HepG2 (cell line): ENCODE data around the gene TBC1D10A. TPM values are rescaled to one million over a fixed set of nuclear protein-coding genes. Genes with fewer than 3 reads are reported as not detected.

Experiments
- ATAC-seq: fragments of 200-7000 bp; cut with Tn5 transposase; 3 replicates; pipeline ENCODE4 v1.9.1; 2020; ENCODE audit warnings: mild to moderate bottlenecking, moderate library complexity
- BruUV-seq: library from RNA; stranded (reverse); fragments of 400-500 nt; replicated peaks from 2 replicates; lab custom pipeline; 2021; lab: Mats Ljungman, UMichigan
- CTCF ChIA-PET: fragments of 300-600 bp; formaldehyde crosslinking; extraction: SDS; loops from one replicate; lab custom pipeline; 2021; ENCODE audit warnings: low total read pairs, inconsistent platforms, low intra/inter-chr PET ratio; lab: Yijun Ruan, JAX
- POLR2A ChIA-PET: fragments of 350-600 bp; sonication (Branson Sonifier 250); formaldehyde crosslinking; loops from one replicate; lab custom pipeline; 2020; ENCODE audit warnings: antibody characterized with exemption, inconsistent platforms; lab: Yijun Ruan, JAX
- DNase-seq: peaks from one replicate; pipeline ENCODE4 v3.0.0-alpha.2; 2015; ENCODE audit warnings: low spot score
- FAIRE-seq: peaks from 3 replicates; lab custom pipeline; 2011; peaks lifted over from hg19 to GRCh38; lab: Jason Lieb, UNC
- H2AFZ ChIP-seq: one replicate; pipeline ENCODE4 v1.6.1; 2011; ENCODE audit warnings: low read length, inconsistent platforms
- H3K27ac ChIP-seq: fragments of 300-600 bp; 3 replicates; pipeline ENCODE4 v1.8.0; 2011; ENCODE audit warnings: mixed run types, mild to moderate bottlenecking, mixed read lengths, low read length, inconsistent platforms; ENCODE audit not compliant: insufficient read depth; ENCODE audit errors: extremely low read length
- H3K27me3 ChIP-seq, 2 experiments: fragments of 200-600 bp in 1 of 2; 2 replicates in 1 of 2; 3 replicates in 1 of 2; pipeline versions ENCODE4 v1.6.0 to v1.8.0; 2011; ENCODE audit warnings: low read length in 2 of 2, mild to moderate bottlenecking in 2 of 2, moderate library complexity in 2 of 2, inconsistent platforms in 1 of 2; ENCODE audit not compliant: insufficient read depth in 2 of 2, control insufficient read depth in 1 of 2
- H3K36me3 ChIP-seq, 2 experiments: fragments of 200-600 bp in 1 of 2; replicated peaks in 1 of 2; 2 replicates in 1 of 2; 3 replicates in 1 of 2; pipeline versions ENCODE4 v1.5.1 to v1.8.0; 2011; ENCODE audit warnings: low read length in 2 of 2, inconsistent platforms in 1 of 2; ENCODE audit not compliant: insufficient read depth in 2 of 2, control insufficient read depth in 1 of 2
- H3K4me1 ChIP-seq: 2 replicates; pipeline ENCODE4 v1.5.1; 2012; ENCODE audit warnings: low read length, inconsistent platforms; ENCODE audit not compliant: insufficient read depth
- H3K4me2 ChIP-seq: 2 replicates; pipeline ENCODE4 v1.6.0; 2011; ENCODE audit warnings: low read depth, low read length, inconsistent platforms
- H3K4me3 ChIP-seq, 3 experiments: fragments of 200-600 bp in 1 of 3; sonication (generic), shearing (Covaris generic) in 1 of 3; replicated peaks in 1 of 3; 2 replicates each; pipeline ENCODE4 v1.5.1; 2011 to 2016; ENCODE audit warnings: low read length in 3 of 3, inconsistent platforms in 2 of 3, low read depth in 2 of 3, mild to moderate bottlenecking in 2 of 3, control low read depth in 1 of 3, mixed read lengths in 1 of 3; ENCODE audit not compliant: insufficient read depth in 1 of 3
- H3K79me2 ChIP-seq: one replicate; pipeline ENCODE4 v1.6.1; 2011; ENCODE audit warnings: low read length, inconsistent platforms; ENCODE audit not compliant: insufficient read depth
- H3K9ac ChIP-seq: 2 replicates; pipeline ENCODE4 v1.6.0; 2011; ENCODE audit warnings: mild to moderate bottlenecking, low read depth, low read length, inconsistent platforms; ENCODE audit not compliant: insufficient read depth
- H3K9me3 ChIP-seq: 2 replicates; pipeline ENCODE4 v1.5.1; 2012; ENCODE audit warnings: mild to moderate bottlenecking, low read length
- H4K20me1 ChIP-seq: 2 replicates; pipeline ENCODE4 v1.6.0; 2011; ENCODE audit warnings: inconsistent platforms, mild to moderate bottlenecking, low read length, moderate library complexity; ENCODE audit not compliant: insufficient read depth
- ATF7 ChIP-seq, 2 experiments: fragments of 450-650 bp in 1 of 2; sonication (generic) in 1 of 2; formaldehyde crosslinking in 1 of 2; IDR thresholded peaks; 2 replicates each; pipeline versions ENCODE4 v1.4.0 to v1.6.1; 2016 to 2020; ENCODE audit warnings: antibody characterized with exemption in 1 of 2, mild to moderate bottlenecking in 1 of 2, missing genetic modification reagents in 1 of 2
- CREB1 ChIP-seq, 2 experiments: fragments of 450-650 bp in 1 of 2; IDR thresholded peaks; 2 replicates each; pipeline ENCODE4 v1.6.1; 2016 to 2017; ENCODE audit warnings: control low read depth in 1 of 2, mild to moderate bottlenecking in 1 of 2, missing compliant biosample characterization in 1 of 2, missing genetic modification characterization in 1 of 2
- ZFYVE20 ChIP-seq: sonication (generic); formaldehyde crosslinking; IDR thresholded peaks from 2 replicates; pipeline ENCODE4 v1.8.0; 2023; ENCODE audit warnings: low read depth, mild to moderate bottlenecking, moderate library complexity, missing genetic modification reagents, borderline replicate concordance
- ZNF24 ChIP-seq: fragments of 450-650 bp; IDR thresholded peaks from 2 replicates; pipeline ENCODE4 v1.6.1; 2017; ENCODE audit warnings: antibody characterized with exemption, mild to moderate bottlenecking
- ZNF44 ChIP-seq: sonication (generic); formaldehyde crosslinking; IDR thresholded peaks from 2 replicates; pipeline ENCODE4 v1.5.1; 2020; ENCODE audit warnings: mild to moderate bottlenecking, missing genetic modification reagents
- ZNF780A ChIP-seq: sonication (generic); formaldehyde crosslinking; IDR thresholded peaks from 2 replicates; pipeline ENCODE4 v1.8.0; 2022; ENCODE audit warnings: mild to moderate bottlenecking, missing genetic modification reagents, moderate library complexity
- WGBS: methylation state at CpG from one replicate; pipeline ENCODE4 v1.1.6; 2017; ENCODE audit warnings: low lambda C conversion rate; 5-methylcytosine and 5-hydroxymethylcytosine counted together
- in situ Hi-C: cut with HindIII; loops from 2 replicates; pipeline ENCODE4 v1.10.0; 2017; ENCODE audit warnings: low pct_unique_long_range_greater_than_20kb; ENCODE audit not compliant: extremely low pct_ligation_motif_present
- intact Hi-C: fragments of 100-400 bp; cut with micrococcal nuclease; formaldehyde crosslinking; loops from one replicate; pipeline ENCODE4 v1.10.0; 2022; ENCODE audit not compliant: unreplicated experiment
- polyA plus RNA-seq, 8 experiments: library from polyadenylated mRNA; depleted of rRNA in 3 of 8; stranded (reverse) in 7 of 8; unstranded in 1 of 8; fragments of >200 nt; fragmentation: Illumina TruSeq in 4 of 8; extraction: Trizol in 4 of 8; gene quantifications; 2 replicates each; pipeline versions ENCODE4 v1.2.1 to v1.2.3, GENCODE V29; 2011 to 2016; ENCODE audit warnings: low read depth in 4 of 8, missing spikeins in 1 of 8, mixed read lengths in 1 of 8; ENCODE audit not compliant: insufficient read depth in 1 of 8
- total RNA-seq, 5 experiments: library from RNA; depleted of rRNA; stranded (reverse); fragments of >200 nt; fragmentation: Illumina TruSeq; extraction: Trizol; gene quantifications; 2 replicates each; pipeline ENCODE4 v1.2.3, GENCODE V29; 2016; ENCODE audit warnings: low read depth in 1 of 5
- TF ChIP-seq, protein P1 (sequence below): sonication (generic); formaldehyde crosslinking; IDR thresholded peaks from 2 replicates; pipeline ENCODE4 v1.8.0; 2022; ENCODE audit warnings: missing genetic modification reagents, low read depth, mild to moderate bottlenecking, borderline replicate concordance
- TF ChIP-seq, protein P2 (sequence below): IDR thresholded peaks from 2 replicates; pipeline ENCODE4 v1.6.1; 2016; ENCODE audit warnings: missing biosample characterization, missing genetic modification reagents, low read depth

The TBC1D10A gene
- total and polyA plus RNA-seq, 2 of the 13 experiments (the other 11 are each of a cell fraction or from before 2014, with no cell fraction given): 4.2 to 4.9 TPM

DNA sequence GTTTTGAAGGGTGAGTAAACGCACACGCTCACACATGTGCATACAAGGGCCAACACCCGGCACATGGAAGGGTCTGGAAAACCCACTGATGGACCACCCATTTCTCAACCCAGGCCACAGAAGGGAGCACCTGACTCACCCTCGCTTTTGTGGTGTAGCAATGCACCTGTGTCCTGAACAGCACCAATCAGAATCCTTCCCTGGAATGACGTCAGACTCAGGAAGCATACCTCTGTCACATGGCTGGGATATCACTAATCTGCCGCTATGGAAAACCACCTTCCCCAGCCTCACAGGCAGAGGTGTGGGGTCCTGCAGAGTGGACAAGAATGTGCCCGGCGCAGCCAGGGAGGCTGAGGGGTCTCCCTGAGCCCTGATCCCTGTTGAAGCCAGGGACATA, 51.1 kb downstream of the TBC1D10A start:
- H3K27me3 ChIP-seq: peaks cover 6 to 49% of the 10 kb centered on the region in 2 experiments
- in situ Hi-C loops: no loop called here
- no peak for TF ChIP-seq ZNF24
- TF ChIP-seq ZNF780A (CRISPR knock-in tag): no peak
- no peak for TF ChIP-seq ZFYVE20 (CRISPR knock-in tag)
- no peak for TF ChIP-seq ZNF44 (CRISPR knock-in tag)
- TF ChIP-seq CREB1 (IDR thresholded peaks at IDR 0.05): peak; percentile 84
- no peak for TF ChIP-seq CREB1 (CRISPR knock-in tag; IDR thresholded peaks at IDR 0.05)
- TF ChIP-seq ATF7 (IDR thresholded peaks at IDR 0.05): peak; percentile 74
- no peak for TF ChIP-seq ATF7 (CRISPR knock-in tag; IDR thresholded peaks at IDR 0.05)
- TF ChIP-seq, protein P1, sequence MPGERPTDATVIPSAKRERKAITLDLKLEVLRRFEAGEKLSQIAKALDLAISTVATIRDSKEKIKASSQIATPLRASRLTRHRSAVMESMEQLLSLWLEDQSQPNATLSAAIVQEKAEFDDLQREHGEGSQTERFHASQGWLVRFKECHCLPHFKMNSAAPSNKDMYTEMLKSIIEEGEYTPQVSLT: no peak
- TF ChIP-seq, all 625 proteins: peak for 2
- H3K9ac ChIP-seq: no peak overlapping the region
- no TSS peak for BruUV-seq
- H3K4me1 ChIP-seq: peaks cover 11% of the 10 kb centered on the region; the same call in 1 of the 2 replicates
- DNase-seq (no peak), ATAC-seq (no peak), FAIRE-seq (no peak)
- ChIA-PET CTCF (no interaction called here), POLR2A (no interaction called here)
- H3K36me3 ChIP-seq: no peaks in the 10 kb centered on the region
- intact Hi-C loops: no loop called here
- H3K79me2 ChIP-seq: no peaks in the 10 kb centered on the region
- H3K4me2 ChIP-seq: no peak overlapping the region
- H3K4me3 ChIP-seq: no peak overlapping the region
- H3K27ac ChIP-seq: no peak overlapping the region
- H2AFZ ChIP-seq: no peak overlapping the region
- H4K20me1 ChIP-seq: no peaks in the 10 kb centered on the region
- 35% methylated on average over 5 of the region's 8 CpGs for WGBS
- H3K9me3 ChIP-seq: no peaks in the 10 kb centered on the region

DNA sequence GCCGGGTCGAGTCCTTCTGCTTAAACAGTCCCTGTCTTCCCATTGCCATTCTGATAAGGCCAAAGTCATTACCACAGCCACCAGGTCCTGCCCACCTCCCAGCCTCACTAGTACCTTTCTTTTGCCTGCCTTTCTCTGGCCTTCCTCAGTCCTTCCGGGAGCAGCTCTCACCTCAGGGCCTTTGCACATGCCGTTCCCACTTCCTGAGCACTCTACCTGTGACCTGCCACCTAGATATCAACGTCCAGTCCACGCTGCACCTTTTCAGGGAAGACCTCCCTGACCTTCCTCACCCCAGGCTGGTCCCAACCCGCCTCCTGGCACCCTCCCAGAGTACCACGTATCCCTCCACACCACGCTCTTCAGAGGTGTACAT, 52.3 kb downstream of the TBC1D10A start:
- H4K20me1 ChIP-seq: no peaks in the 10 kb centered on the region
- H3K36me3 ChIP-seq: no peaks in the 10 kb centered on the region
- intact Hi-C loops (no loop called here), in situ Hi-C loops (no loop called here)
- no peak overlapping the region for H2AFZ ChIP-seq
- DNase-seq (no peak), FAIRE-seq (no peak), ATAC-seq (no peak)
- no peaks in the 10 kb centered on the region for H3K9me3 ChIP-seq
- H3K4me1 ChIP-seq: peaks cover 11% of the 10 kb centered on the region; the same call in 1 of the 2 replicates
- no peak overlapping the region for H3K9ac ChIP-seq
- H3K27me3 ChIP-seq: peaks cover 6 to 53% of the 10 kb centered on the region in 2 experiments
- 41% methylated on average over 9 of the region's 9 CpGs for WGBS
- H3K4me2 ChIP-seq: no peak overlapping the region
- H3K27ac ChIP-seq: no peak overlapping the region
- H3K4me3 ChIP-seq: no peak overlapping the region
- no TSS peak for BruUV-seq
- CTCF ChIA-PET: no interaction called here
- H3K79me2 ChIP-seq: no peaks in the 10 kb centered on the region
- POLR2A ChIA-PET: no interaction called here
- TF ChIP-seq, protein P2, sequence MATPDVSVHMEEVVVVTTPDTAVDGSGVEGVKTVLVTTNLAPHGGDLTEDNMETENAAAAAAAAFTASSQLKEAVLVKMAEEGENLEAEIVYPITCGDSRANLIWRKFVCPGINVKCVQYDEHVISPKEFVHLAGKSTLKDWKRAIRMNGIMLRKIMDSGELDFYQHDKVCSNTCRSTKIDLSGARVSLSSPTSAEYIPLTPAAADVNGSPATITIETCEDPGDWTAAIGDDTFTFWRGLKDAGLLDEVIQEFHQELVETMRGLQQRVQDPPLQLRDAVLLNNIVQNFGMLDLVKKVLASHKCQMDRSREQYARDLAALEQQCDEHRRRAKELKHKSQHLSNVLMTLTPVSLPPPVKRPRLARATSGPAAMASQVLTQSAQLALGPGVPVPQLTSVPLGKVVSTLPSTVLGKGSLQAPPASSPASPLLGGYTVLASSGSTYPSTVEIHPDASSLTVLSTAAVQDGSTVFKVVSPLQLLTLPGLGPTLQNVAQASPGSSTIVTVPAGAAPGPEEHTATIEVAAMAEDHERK (CRISPR knock-in tag): no peak
